ENCODE results near the gene B3GALT4. TPM values are rescaled to one million over a fixed set of nuclear protein-coding genes. Genes with fewer than 3 reads are reported as not detected.

B3GALT4 gene
- total RNA-seq = 2.3 and 2.7 TPM in 2 replicates

GRCh38 chr6:33276864-33277662 is at the start of gene B3GALT4:
Gene B3GALT4 (plus strand): TSS chr6:33277123. CDS start chr6:33277420, 297 bp downstream.

GRCh38 chr6:33271468-33272274 is 5.3 kb upstream of the B3GALT4 start, which contains the start of the genes RPS18 and VPS52:
Gene RPS18 (plus strand): TSS chr6:33272075. CDS start chr6:33272120, 45 bp downstream.
Gene VPS52 (minus strand): TSS chr6:33271876. CDS start chr6:33271675, 201 bp downstream.

GRCh38 chr6:33288921-33289783 is 12.2 kb downstream of the B3GALT4 start, which contains the start of the genes PFDN6 and WDR46:
Gene PFDN6 (plus strand): TSS chr6:33289601. CDS start chr6:33289857, 256 bp downstream.
Gene WDR46 (minus strand): TSS chr6:33289239. CDS start chr6:33289170, 69 bp downstream.

GRCh38 chr6:33298773-33299236 is 21.9 kb downstream of the B3GALT4 start, which contains the start of gene RGL2:
Gene RGL2 (minus strand): TSS chr6:33298942. CDS start chr6:33298610, 332 bp downstream.

GRCh38 chr6:33313709-33314514 is 37.0 kb downstream of the B3GALT4 start, which contains the start of gene TAPBP:
Gene TAPBP (minus strand): TSS chr6:33314078. CDS start chr6:33314041, 37 bp downstream.

GRCh38 chr6:33317669-33318425 is 40.9 kb downstream of the B3GALT4 start, which contains the start of gene ZBTB22:
Gene ZBTB22 (minus strand): TSS chr6:33317744. CDS start chr6:33316916, 828 bp downstream.

Other genes starting within 250 kb of the B3GALT4 start
- 2.8 and 7.6 TPM in 2 replicates for gene HLA-DPA1, start 203.5 kb upstream of the B3GALT4 start, total RNA-seq
- gene HLA-DPB1, start 201.1 kb upstream of the B3GALT4 start, total RNA-seq = 4.1 and 10.1 TPM in 2 replicates
- gene COL11A2, start 84.7 kb upstream of the B3GALT4 start, total RNA-seq = 0.05 and 0.06 TPM in 2 replicates
- gene RXRB, start 76.5 kb upstream of the B3GALT4 start, total RNA-seq = 19.2 and 20.3 TPM in 2 replicates
- 133 and 143 TPM in 2 replicates for gene SLC39A7, start 76.3 kb upstream of the B3GALT4 start, total RNA-seq
- 2.2 and 6.6 TPM in 2 replicates for gene HSD17B8, start 72.5 kb upstream of the B3GALT4 start, total RNA-seq
- gene RING1, start 68.6 kb upstream of the B3GALT4 start, total RNA-seq = 13.6 and 13.9 TPM in 2 replicates
- 13.3 and 29.0 TPM in 2 replicates for gene VPS52, start 5.2 kb upstream of the B3GALT4 start, total RNA-seq
- 3,899 and 4,707 TPM in 2 replicates for gene RPS18, start 5.0 kb upstream of the B3GALT4 start, total RNA-seq
- gene WDR46, start 12.1 kb downstream of the B3GALT4 start, total RNA-seq = 55.5 and 57.8 TPM in 2 replicates
- 45.7 and 55.3 TPM in 2 replicates for gene PFDN6, start 12.5 kb downstream of the B3GALT4 start, total RNA-seq
- 16.1 and 17.8 TPM in 2 replicates for gene RGL2, start 21.8 kb downstream of the B3GALT4 start, total RNA-seq
- 47.9 and 50.1 TPM in 2 replicates for gene TAPBP, start 37.0 kb downstream of the B3GALT4 start, total RNA-seq
- 13.9 and 17.1 TPM in 2 replicates for gene ZBTB22, start 40.6 kb downstream of the B3GALT4 start, total RNA-seq
- gene DAXX, start 45.8 kb downstream of the B3GALT4 start, total RNA-seq = 33.6 and 35.2 TPM in 2 replicates
- gene KIFC1, start 114.7 kb downstream of the B3GALT4 start, total RNA-seq = 1.3 and 5.0 TPM in 2 replicates
- gene PHF1, start 133.9 kb downstream of the B3GALT4 start, total RNA-seq = 22.2 and 32.6 TPM in 2 replicates
- 124 and 165 TPM in 2 replicates for gene CUTA, start 141.0 kb downstream of the B3GALT4 start, total RNA-seq
- gene SYNGAP1, start 142.9 kb downstream of the B3GALT4 start, total RNA-seq = 8.1 TPM in 2 replicates
- gene ZBTB9, start 177.5 kb downstream of the B3GALT4 start, total RNA-seq = 2.6 and 4.7 TPM in 2 replicates

All from cardiac ventricle fibroblast (primary cell).